K562 (cell line): ENCODE results near the gene MCRS1. TPM values are rescaled to one million over a fixed set of nuclear protein-coding genes. Genes with fewer than 3 reads are reported as not detected.

ENCODE experiments used
- ARID3B ChIP-seq: fragments of 250-450 bp; sonication (Bioruptor Pico); IDR thresholded peaks from 2 replicates; pipeline ENCODE4 v1.4.0; 2020; ENCODE audit warnings: borderline replicate concordance
- ELK1 ChIP-seq: sonication (generic); formaldehyde crosslinking; IDR thresholded peaks from 2 replicates; pipeline ENCODE4 v1.8.1; 2022; ENCODE audit warnings: missing genetic modification reagents
- EP400 ChIP-seq: fragments of 450-650 bp; IDR thresholded peaks from 2 replicates; pipeline ENCODE4 v1.6.1; 2017; ENCODE audit warnings: antibody characterized with exemption, mild to moderate bottlenecking, moderate library complexity
- ETV6 ChIP-seq, 3 experiments: fragments of 150-350 bp in 1 of 3; sonication (generic) in 1 of 3; formaldehyde crosslinking in 1 of 3; IDR thresholded peaks; 2 replicates each; pipeline versions ENCODE4 v1.6.1 to v1.8.0; 2014 to 2022; ENCODE audit warnings: borderline replicate concordance in 2 of 3, low read depth in 2 of 3, antibody characterized with exemption in 1 of 3, low read length in 1 of 3, mild to moderate bottlenecking in 1 of 3, missing genetic modification reagents in 1 of 3
- FIP1L1 ChIP-seq: fragments of 200-400 bp; formaldehyde crosslinking; IDR thresholded peaks from 2 replicates; pipeline ENCODE4 v1.6.1; 2018; ENCODE audit warnings: mild to moderate bottlenecking, low read depth, low read length; ENCODE audit not compliant: poor library complexity, severe bottlenecking
- GABPB2 ChIP-seq: fragments of 250-450 bp; sonication (Bioruptor Pico); conservative IDR thresholded peaks from 2 replicates; pipeline ENCODE4 v1.5.1; 2021; ENCODE audit warnings: mild to moderate bottlenecking
- HOMEZ ChIP-seq: fragments of 250-450 bp; sonication (Bioruptor Pico); IDR thresholded peaks from 2 replicates; pipeline ENCODE4 v1.4.0; 2020; ENCODE audit warnings: mild to moderate bottlenecking, moderate library complexity
- JUN ChIP-seq, 2 experiments: sonication (generic) in 1 of 2; formaldehyde crosslinking in 1 of 2; IDR thresholded peaks; 2 replicates each; pipeline versions ENCODE4 v1.6.1 to v1.8.0; 2012 to 2022; ENCODE audit warnings: borderline replicate concordance in 2 of 2, mild to moderate bottlenecking in 2 of 2, improper control_type of control experiment in 1 of 2, low read depth in 1 of 2, low read length in 1 of 2, missing genetic modification reagents in 1 of 2
- LCOR ChIP-seq: sonication (generic); formaldehyde crosslinking; IDR thresholded peaks from 2 replicates; pipeline ENCODE4 v1.8.0; 2022; ENCODE audit warnings: mild to moderate bottlenecking, missing genetic modification reagents
- MTA2 ChIP-seq: fragments of 450-650 bp; IDR thresholded peaks from 2 replicates; pipeline ENCODE4 v1.6.1; 2016; ENCODE audit warnings: low read depth
- MTF1 ChIP-seq: fragments of 250-450 bp; sonication (Bioruptor Pico); IDR thresholded peaks from 2 replicates; pipeline ENCODE4 v1.9.0; 2021; ENCODE audit warnings: moderate library complexity, mild to moderate bottlenecking, inconsistent platforms, borderline replicate concordance
- SRF ChIP-seq, 2 experiments: fragments of 250-450, 450-650 bp in 1 of 2; sonication (Bioruptor Pico) in 1 of 2; sonication (generic) in 1 of 2; formaldehyde crosslinking; IDR thresholded peaks; 2 replicates each; pipeline versions ENCODE4 v1.5.0 to v1.5.1; 2020 to 2022; ENCODE audit warnings: mild to moderate bottlenecking in 1 of 2, missing genetic modification reagents in 1 of 2
- STAT6 ChIP-seq: sonication (generic); formaldehyde crosslinking; IDR thresholded peaks from 2 replicates; pipeline ENCODE4 v1.8.1; 2023; ENCODE audit warnings: mild to moderate bottlenecking, missing genetic modification reagents
- ZNF175 ChIP-seq: fragments of 200-800 bp; sonication (Bioruptor generic); IDR thresholded peaks from 2 replicates; pipeline ENCODE4 v1.6.1; 2016; ENCODE audit warnings: low read depth, mild to moderate bottlenecking, missing genetic modification characterization, missing compliant biosample characterization
- ZNF263 ChIP-seq: sonication (generic); formaldehyde crosslinking; IDR thresholded peaks from 2 replicates; pipeline ENCODE4 v1.8.0; 2022; ENCODE audit warnings: mild to moderate bottlenecking, missing genetic modification reagents, borderline replicate concordance
- ZNF584 ChIP-seq: fragments of 200-800 bp; sonication (Bioruptor generic); IDR thresholded peaks from 2 replicates; pipeline ENCODE4 v1.6.1; 2016; ENCODE audit warnings: low read depth, mild to moderate bottlenecking, missing genetic modification characterization, missing compliant biosample characterization
- polyA plus RNA-seq, 8 experiments: library from polyadenylated mRNA; depleted of rRNA in 4 of 8; stranded (reverse) in 5 of 8; unstranded in 3 of 8; fragments of >200 nt; fragmentation: Nextera tagmentation in 2 of 8; fragmentation: Illumina TruSeq in 1 of 8; extraction: Ambion mirVana in 2 of 8; extraction: Trizol in 1 of 8; gene quantifications; 2 replicates each; pipeline versions ENCODE4 v1.2.1 to v1.2.3, GENCODE V29; 2011 to 2014; ENCODE audit warnings: inconsistent platforms in 1 of 8, missing spikeins in 1 of 8
- total RNA-seq, 7 experiments: library from RNA; depleted of rRNA in 6 of 7; stranded (reverse); fragments of >200 nt in 6 of 7; fragmentation: Illumina TruSeq in 2 of 7; extraction: Trizol in 2 of 7; gene quantifications; 2 replicates each; pipeline versions ENCODE4 v1.2.1 to v1.2.3, GENCODE V29; 2011 to 2021; ENCODE audit warnings: low replicate concordance in 1 of 7

Gene MCRS1
- total and polyA plus RNA-seq, 9 of the 15 experiments (the other 6 are each of a cell fraction or from before 2014, with no cell fraction given), result 50.0 to 100 (median 73.2) TPM

GRCh38 chr12:49577589-49578315 is 9.8 kb upstream of the MCRS1 start (continued):
- TF ChIP-seq HOMEZ (CRISPR knock-in tag), result no peak
- no peak for TF ChIP-seq ZNF263 (CRISPR knock-in tag)
- TF ChIP-seq ELK1 (CRISPR knock-in tag), result no peak
- TF ChIP-seq EP400, result no peak
- TF ChIP-seq JUN (IDR thresholded peaks at IDR 0.05; ENCODE audit: borderline replicate concordance, low read depth, low read length), result no peak
- no peak for TF ChIP-seq JUN (CRISPR knock-in tag; IDR thresholded peaks at IDR 0.05; ENCODE audit: borderline replicate concordance)
- no peak for TF ChIP-seq FIP1L1
- TF ChIP-seq GABPB2 (CRISPR knock-in tag), result no peak
- TF ChIP-seq ZNF175, result no peak
- no peak for TF ChIP-seq STAT6 (CRISPR knock-in tag)
- no peak for TF ChIP-seq MTF1 (CRISPR knock-in tag)
- TF ChIP-seq ARID3B (CRISPR knock-in tag), result no peak
- no peak for TF ChIP-seq LCOR
- TF ChIP-seq SRF (CRISPR knock-in tag; IDR thresholded peaks at IDR 0.05), result no peak
- no peak for TF ChIP-seq ZNF584
- TF ChIP-seq MTA2, result no peak
- TF ChIP-seq ETV6 (IDR thresholded peaks at IDR 0.05; ENCODE audit: borderline replicate concordance in 1 of 2, low read depth in 2 of 2, low read length in 1 of 2), result no peak
- TF ChIP-seq ETV6 (CRISPR knock-in tag; IDR thresholded peaks at IDR 0.05; ENCODE audit: borderline replicate concordance), result no peak
